Endothelial cell (in vitro differentiated cells): Measurements from ENCODE around the gene INVS. TPM values are rescaled to one million over a fixed set of nuclear protein-coding genes. Genes with fewer than 3 reads are reported as not detected.

Experiments used
- DNase-seq: peaks from one replicate; pipeline ENCODE4 v3.0.0; 2021; ENCODE audit warnings: low spot score
- H3K27ac Mint-ChIP-seq: one replicate; pipeline ENCODE4 v1.8.0; 2021; ENCODE audit warnings: mixed read lengths, inconsistent platforms; ENCODE audit not compliant: unreplicated experiment
- H3K27me3 Mint-ChIP-seq: one replicate; pipeline ENCODE4 v1.8.0; 2021; ENCODE audit warnings: mild to moderate bottlenecking, moderate library complexity, mixed read lengths, inconsistent platforms; ENCODE audit not compliant: unreplicated experiment
- H3K36me3 Mint-ChIP-seq: one replicate; pipeline ENCODE4 v1.8.0; 2021; ENCODE audit warnings: mild to moderate bottlenecking, low read depth, mixed read lengths, inconsistent platforms; ENCODE audit not compliant: unreplicated experiment
- H3K4me1 Mint-ChIP-seq: one replicate; pipeline ENCODE4 v1.8.0; 2021; ENCODE audit warnings: mild to moderate bottlenecking, mixed read lengths, inconsistent platforms; ENCODE audit not compliant: unreplicated experiment
- H3K4me3 Mint-ChIP-seq: one replicate; pipeline ENCODE4 v1.8.0; 2021; ENCODE audit warnings: mild to moderate bottlenecking, mixed read lengths, inconsistent platforms; ENCODE audit not compliant: unreplicated experiment
- H3K9me3 Mint-ChIP-seq: one replicate; pipeline ENCODE4 v1.8.0; 2021; ENCODE audit warnings: mixed read lengths, inconsistent platforms; ENCODE audit not compliant: unreplicated experiment
- long read RNA-seq: library from polyadenylated mRNA; unstranded; transcript quantifications from one replicate; pipeline ENCODE4 v2.0.0, GENCODE V29; 2020; ENCODE audit not compliant: unreplicated experiment
- total RNA-seq: library from RNA; stranded (reverse); fragmentation: NEBNext Ultra II Directional; extraction: Animal tissue kit (Norgen Biotek cat#: 25700); gene quantifications from one replicate; pipeline ENCODE4 v1.2.1, GENCODE V29; 2021; ENCODE audit not compliant: unreplicated experiment
- TF ChIP-seq, protein P1 (sequence below): fragments of 200-600 bp; sonication (generic); IDR thresholded peaks from one replicate; pipeline ENCODE4 v1.5.0; 2021; ENCODE audit warnings: antibody characterized with exemption; ENCODE audit not compliant: unreplicated experiment

Gene INVS
- total RNA-seq, result 21.6 TPM
- long read RNA-seq, partial matches to known transcripts, result 0 of 3 reads
- long read RNA-seq, other reads (novel, unspliced or antisense), result 2 of 3 reads

DNA sequence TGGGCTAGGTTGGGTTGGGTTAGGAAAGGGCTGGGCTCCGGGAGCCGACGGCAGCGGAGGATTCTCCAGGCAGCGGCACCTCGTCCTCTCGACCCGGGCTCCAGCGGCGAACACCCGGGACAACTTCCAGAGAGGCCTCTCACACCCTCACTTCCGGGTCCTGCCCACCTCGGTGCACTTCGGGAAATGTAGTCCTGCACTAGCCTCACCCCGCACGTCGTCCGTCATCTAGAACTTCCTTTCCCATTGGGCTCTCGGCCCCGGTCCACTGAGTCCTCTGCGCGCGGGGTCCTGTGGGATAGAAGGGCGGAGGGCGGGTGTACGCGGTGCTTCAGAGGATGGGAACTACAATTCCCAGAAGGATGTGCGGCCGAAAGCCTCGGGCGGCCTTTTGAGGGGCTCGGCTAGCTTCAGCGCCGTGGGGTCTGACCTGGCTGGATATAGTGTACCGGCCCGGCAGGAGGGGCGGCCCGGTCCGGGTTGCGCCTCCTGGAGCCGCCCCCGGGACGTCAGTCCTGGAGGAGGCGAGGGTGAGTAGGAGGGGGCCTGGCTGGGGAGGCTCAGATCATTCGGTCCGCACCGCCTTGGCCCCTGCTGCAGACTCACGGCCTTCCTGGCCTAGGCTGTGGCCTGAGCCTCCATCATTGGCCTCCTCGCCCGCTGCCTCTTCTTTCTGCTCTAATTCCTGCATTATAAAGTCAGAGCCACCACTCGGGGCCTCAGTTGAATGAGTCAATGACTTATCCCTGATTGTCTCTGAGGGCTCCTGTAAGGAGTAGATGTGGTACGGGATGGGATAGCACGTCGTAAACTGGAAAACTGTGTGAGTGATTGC lies at the start of gene INVS, which contains the start of gene ERP44:
TSS of gene INVS (plus strand) at position 357 of the 835 bp plus-strand sequence. CDS start 5,279 bp downstream, outside the sequence.
TSS of gene ERP44 (minus strand) at position 114 of the 835 bp plus-strand sequence. CDS start 160 bp downstream, outside the sequence.
- Mint-ChIP-seq H3K36me3 (peaks cover 7% of the 10 kb centered on the region), H3K4me3 (peak within 1 kb of the TSS; percentile 100), H3K27ac (peak within 1 kb of the TSS; percentile 96), H3K9me3 (no peaks in the 10 kb centered on the region), H3K27me3 (peaks cover 9% of the 10 kb centered on the region), H3K4me1 (peaks cover 14% of the 10 kb centered on the region)
- TF ChIP-seq, protein P1, sequence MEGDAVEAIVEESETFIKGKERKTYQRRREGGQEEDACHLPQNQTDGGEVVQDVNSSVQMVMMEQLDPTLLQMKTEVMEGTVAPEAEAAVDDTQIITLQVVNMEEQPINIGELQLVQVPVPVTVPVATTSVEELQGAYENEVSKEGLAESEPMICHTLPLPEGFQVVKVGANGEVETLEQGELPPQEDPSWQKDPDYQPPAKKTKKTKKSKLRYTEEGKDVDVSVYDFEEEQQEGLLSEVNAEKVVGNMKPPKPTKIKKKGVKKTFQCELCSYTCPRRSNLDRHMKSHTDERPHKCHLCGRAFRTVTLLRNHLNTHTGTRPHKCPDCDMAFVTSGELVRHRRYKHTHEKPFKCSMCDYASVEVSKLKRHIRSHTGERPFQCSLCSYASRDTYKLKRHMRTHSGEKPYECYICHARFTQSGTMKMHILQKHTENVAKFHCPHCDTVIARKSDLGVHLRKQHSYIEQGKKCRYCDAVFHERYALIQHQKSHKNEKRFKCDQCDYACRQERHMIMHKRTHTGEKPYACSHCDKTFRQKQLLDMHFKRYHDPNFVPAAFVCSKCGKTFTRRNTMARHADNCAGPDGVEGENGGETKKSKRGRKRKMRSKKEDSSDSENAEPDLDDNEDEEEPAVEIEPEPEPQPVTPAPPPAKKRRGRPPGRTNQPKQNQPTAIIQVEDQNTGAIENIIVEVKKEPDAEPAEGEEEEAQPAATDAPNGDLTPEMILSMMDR, result no peak
- DNase-seq, result peak; percentile 95

DNA sequence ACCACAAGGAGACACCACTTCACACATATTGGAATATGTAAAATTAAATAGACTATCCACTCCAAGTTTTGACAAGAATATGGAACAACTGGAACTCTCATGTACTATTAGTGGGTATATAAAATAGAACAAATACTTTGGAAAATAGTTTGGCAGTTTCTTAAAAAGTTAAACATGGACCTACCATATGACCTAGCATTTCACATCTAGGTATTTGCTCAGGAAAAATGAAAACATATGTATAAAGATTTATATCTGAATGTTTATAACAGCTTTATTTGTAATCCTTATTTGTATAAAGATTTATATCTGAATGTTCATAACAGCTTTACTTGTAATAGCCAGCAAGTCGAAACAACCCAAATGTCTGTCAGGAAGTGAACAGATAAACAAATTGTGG lies 49.5 kb upstream of the INVS start:
- DNase-seq, result no peak
- H3K4me1 Mint-ChIP-seq, result no peaks in the 10 kb centered on the region
- no peak overlapping the region for H3K27ac Mint-ChIP-seq
- no peak overlapping the region for H3K4me3 Mint-ChIP-seq
- TF ChIP-seq, protein P1, result no peak
- no peaks in the 10 kb centered on the region for H3K36me3 Mint-ChIP-seq
- H3K27me3 Mint-ChIP-seq, result no peaks in the 10 kb centered on the region
- no peaks in the 10 kb centered on the region for H3K9me3 Mint-ChIP-seq

GRCh38 chr9:100052375-100052774 lies 46.7 kb upstream of the INVS start:
- no peak for DNase-seq
- Mint-ChIP-seq H3K9me3 (no peaks in the 10 kb centered on the region), H3K27ac (no peak overlapping the region), H3K4me1 (no peaks in the 10 kb centered on the region), H3K4me3 (no peak overlapping the region), H3K27me3 (no peaks in the 10 kb centered on the region), H3K36me3 (no peaks in the 10 kb centered on the region)
- TF ChIP-seq, protein P1, result no peak

DNA sequence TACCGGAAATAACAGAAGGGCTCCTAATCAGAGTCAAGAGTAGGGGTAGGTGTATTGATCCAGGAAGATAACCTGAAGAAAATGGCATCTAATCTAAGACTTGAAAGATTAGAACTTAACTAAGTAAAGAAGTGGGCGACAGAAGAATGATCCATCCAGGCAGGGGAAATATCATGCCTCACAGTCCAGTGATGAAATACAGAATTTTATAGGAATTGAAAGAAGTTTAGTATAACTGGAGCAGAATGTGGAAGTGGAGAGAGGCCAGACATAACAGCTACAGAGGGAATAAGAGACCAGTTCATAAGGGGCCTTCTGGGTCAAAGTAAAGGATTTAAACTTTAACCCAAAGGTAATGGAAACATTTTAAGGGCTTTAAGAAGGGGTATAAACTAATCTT lies 42.5 kb upstream of the INVS start:
- no peak for DNase-seq
- Mint-ChIP-seq H3K27ac (no peak overlapping the region), H3K27me3 (no peaks in the 10 kb centered on the region), H3K4me1 (no peaks in the 10 kb centered on the region), H3K4me3 (no peak overlapping the region), H3K36me3 (no peaks in the 10 kb centered on the region), H3K9me3 (no peaks in the 10 kb centered on the region)
- TF ChIP-seq, protein P1, result no peak

DNA sequence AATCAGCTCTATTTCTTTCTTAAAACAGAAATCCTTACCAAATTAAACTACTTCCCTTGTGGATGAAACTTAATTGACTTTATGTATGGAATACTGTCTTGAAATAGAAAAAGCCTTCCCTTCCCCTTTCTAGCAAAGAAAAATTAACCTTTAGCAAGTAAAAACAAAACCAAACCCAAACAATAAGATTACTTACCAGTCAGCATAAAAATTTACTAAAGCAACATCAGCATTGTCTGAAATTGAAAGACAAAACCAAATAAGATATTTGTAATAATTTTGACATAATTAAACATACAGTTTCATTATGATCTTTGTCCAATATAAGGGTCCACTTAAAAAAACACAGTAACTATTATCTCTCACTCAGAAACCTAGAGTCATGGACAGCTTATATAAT lies 41.4 kb upstream of the INVS start:
- Mint-ChIP-seq H3K27ac (no peak overlapping the region), H3K4me1 (no peaks in the 10 kb centered on the region), H3K36me3 (no peaks in the 10 kb centered on the region), H3K9me3 (no peaks in the 10 kb centered on the region), H3K27me3 (no peaks in the 10 kb centered on the region), H3K4me3 (no peak overlapping the region)
- TF ChIP-seq, protein P1, result no peak
- no peak for DNase-seq
